ENCODE results near the gene ZFYVE16. TPM values are rescaled to one million over a fixed set of nuclear protein-coding genes. Genes with fewer than 3 reads are reported as not detected.

ZFYVE16 gene
- total RNA-seq, 4 donors from 2014 or later: 37.7 to 53.6 (median 47.4) TPM

- no peak for TF ChIP-seq CTCF (IDR thresholded peaks at IDR 0.05; ENCODE audit: low read depth)
Observed at GRCh38 chr5:80435476-80435875, 27.6 kb downstream of the ZFYVE16 start.

- TF ChIP-seq CTCF (IDR thresholded peaks at IDR 0.05; ENCODE audit: low read depth): no peak
Observed at GRCh38 chr5:80437326-80437725, 29.5 kb downstream of the ZFYVE16 start.

GRCh38 chr5:80438739-80439138, 30.9 kb downstream of the ZFYVE16 start:
- TF ChIP-seq CTCF (IDR thresholded peaks at IDR 0.05; ENCODE audit: low read depth): no peak

- TF ChIP-seq CTCF (IDR thresholded peaks at IDR 0.05; ENCODE audit: low read depth): no peak
Observed at GRCh38 chr5:80439213-80439612, 31.3 kb downstream of the ZFYVE16 start.

- no peak for TF ChIP-seq CTCF (IDR thresholded peaks at IDR 0.05; ENCODE audit: low read depth)
Observed at GRCh38 chr5:80442742-80443141, 34.9 kb downstream of the ZFYVE16 start.

GRCh38 chr5:80453366-80453765, 45.5 kb downstream of the ZFYVE16 start:
- no peak for TF ChIP-seq CTCF (IDR thresholded peaks at IDR 0.05; ENCODE audit: low read depth)

GRCh38 chr5:80463269-80463668, 55.4 kb downstream of the ZFYVE16 start:
- TF ChIP-seq CTCF (IDR thresholded peaks at IDR 0.05; ENCODE audit: low read depth): no peak

All from subcutaneous adipose tissue (tissue), 4 donors.